Measurements from ENCODE around the gene WDR82.

DNA sequence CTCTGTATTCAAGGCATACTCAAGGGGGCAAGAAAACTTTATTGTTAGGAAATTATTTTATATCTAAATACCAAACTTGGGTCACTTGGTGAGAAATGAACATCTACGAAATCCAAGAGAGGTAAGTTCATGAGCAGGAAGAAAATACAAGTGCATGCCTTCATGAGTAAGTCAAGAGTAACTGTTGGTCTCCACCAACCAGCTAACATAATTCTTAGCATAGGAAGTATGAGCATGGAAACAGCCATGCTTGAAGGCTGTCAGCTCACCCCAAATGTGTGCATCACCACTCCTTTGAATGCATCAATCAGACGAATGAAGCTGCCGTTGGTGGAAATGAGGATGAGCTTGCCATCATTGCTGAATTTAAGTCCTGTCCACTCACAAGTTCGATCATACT, 19.0 kb downstream of the WDR82 start:
- TF ChIP-seq CTCF (conservative IDR thresholded peaks at IDR 0.05; ENCODE audit: low read length) (no peak), EZH2phosphoT487 (IDR thresholded peaks at IDR 0.05; ENCODE audit: borderline replicate concordance) (no peak)
